Stimulated activated CD4-positive, alpha-beta T cell treated with anti-CD3 and anti-CD28 coated beads, TNF-alpha, amount 100 ng/mL, for 48 hours (primary cell): ENCODE results near the gene KLHL2.
"Not testable (repeated sequence)": the region's sequence is repeated elsewhere in the genome, so short reads cannot be mapped to it uniquely, and the experiment has no call there.

Experiments used
- DNase-seq, 3 donors: peaks; one replicate each; pipeline ENCODE4 v3.0.0-alpha.2; 2020; ENCODE audit warnings: low read depth in 3 of 3

Gene KLHL2

GRCh38 chr4:165201806-165202205 lies 5.6 kb upstream of the KLHL2 start:
- DNase-seq: no peak

DNA sequence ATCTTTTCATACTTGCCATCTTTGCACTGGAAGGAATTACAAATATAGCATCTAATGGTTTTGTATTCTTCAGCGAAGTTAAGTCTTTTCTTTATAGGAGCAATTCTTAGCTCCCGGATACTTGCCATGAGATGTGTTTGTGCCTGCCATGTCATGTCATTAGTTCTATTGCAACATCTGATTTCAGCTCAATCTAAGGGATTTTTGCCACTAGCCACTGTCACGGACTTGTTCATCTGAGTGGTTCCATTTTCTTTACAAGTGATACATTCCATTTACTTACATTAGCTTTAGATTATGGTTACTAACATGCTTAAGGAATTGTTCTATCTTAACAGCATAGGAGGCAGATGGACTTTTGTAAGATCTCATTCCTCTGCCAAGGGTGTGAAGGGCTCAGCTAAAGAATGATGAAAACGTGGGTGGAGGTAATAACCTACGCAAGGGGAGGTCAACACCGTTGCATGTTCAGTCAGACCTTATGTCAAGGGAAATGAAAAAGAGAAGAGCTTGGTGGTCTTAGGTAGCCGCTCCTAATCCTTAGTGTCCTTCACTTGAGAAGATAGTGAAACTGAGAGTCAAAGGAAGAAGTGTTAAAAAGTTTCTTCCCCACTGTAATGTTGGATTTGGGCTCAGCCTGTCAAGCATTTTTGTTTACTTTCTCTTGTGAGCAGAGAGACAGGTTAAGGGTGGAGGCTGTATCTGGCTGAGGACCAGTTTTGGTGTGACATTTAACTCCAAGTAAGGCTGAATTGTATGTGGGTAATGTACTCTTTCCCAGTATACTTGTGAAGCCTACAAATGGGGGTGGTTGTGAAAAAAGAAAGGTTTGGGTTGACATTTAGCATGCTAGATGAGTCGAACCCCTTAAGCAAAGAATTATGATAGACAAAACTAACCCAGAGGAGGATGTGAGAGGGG lies 3.6 kb upstream of the KLHL2 start:
- DNase-seq: no peak

GRCh38 chr4:165204462-165204830 lies 2.9 kb upstream of the KLHL2 start:
- DNase-seq: no peak

- DNase-seq: no peak
Observed at GRCh38 chr4:165207016-165207430, 338 bp upstream of the KLHL2 start.

GRCh38 chr4:165208221-165208652 lies 876 bp downstream of the KLHL2 start:
- DNase-seq: no peak

- DNase-seq: no peak
Observed at GRCh38 chr4:165208741-165209388, 1.5 kb downstream of the KLHL2 start.

DNA sequence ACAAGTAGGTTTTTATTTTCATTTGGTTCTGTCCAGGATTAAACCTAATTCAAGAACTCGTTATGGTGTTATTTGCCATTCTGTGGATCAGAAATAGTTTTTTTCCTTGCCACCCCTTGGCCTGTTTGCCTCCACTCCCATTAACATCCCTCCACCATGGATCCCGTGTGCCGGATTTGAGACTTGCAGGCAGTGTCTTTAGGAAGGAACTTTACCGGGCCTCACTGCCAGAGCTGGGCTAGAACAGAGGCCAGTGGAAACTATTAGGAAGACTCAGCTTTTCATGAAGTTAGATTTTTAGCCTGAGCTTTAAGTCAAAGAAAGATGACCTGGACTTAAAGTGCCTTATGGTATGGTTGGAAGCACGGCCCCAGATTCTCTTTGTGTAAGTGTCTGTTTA lies 2.4 kb downstream of the KLHL2 start:
- no peak for DNase-seq

DNA sequence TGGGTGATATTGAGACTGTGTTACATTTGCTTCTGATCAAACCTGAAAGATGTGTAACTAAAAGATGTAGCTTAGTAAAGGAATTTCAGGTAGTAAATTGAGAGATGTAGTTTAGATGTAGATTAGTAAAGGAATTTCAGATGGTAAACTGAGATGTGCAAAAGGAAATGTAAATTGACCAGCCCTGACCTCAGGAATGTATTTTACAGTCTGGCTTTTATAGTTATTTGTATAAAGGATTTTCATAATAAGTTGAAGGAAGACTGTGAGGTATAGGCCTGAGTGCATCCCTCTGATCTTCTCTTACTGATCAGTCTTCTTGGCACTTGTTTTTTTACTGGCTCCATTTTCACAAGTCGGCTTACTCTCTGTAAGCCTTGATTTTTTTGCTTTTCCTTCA lies 3.2 kb downstream of the KLHL2 start:
- DNase-seq: no peak

DNA sequence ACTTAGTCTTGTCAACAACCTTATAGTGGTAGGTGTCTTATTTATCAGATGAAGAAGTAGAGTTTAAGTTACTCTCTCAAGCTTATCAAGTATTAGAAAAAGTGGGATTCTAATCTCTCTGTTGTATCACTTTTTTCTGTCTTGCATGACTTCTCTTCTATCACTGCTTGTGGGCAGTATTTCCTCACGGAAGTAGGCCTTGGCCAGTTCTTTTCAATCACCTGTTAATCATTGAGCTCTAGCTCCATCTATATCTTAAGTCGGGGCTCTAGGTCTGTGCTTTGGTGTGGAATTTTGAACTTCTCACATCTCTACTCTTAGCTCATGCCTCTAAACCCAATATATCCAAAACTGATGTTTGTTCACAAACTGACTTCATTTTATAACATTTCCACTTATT lies 5.3 kb downstream of the KLHL2 start:
- not testable (repeated sequence) for DNase-seq

GRCh38 chr4:165213404-165213803 lies 6.0 kb downstream of the KLHL2 start:
- DNase-seq: not testable (repeated sequence)

DNA sequence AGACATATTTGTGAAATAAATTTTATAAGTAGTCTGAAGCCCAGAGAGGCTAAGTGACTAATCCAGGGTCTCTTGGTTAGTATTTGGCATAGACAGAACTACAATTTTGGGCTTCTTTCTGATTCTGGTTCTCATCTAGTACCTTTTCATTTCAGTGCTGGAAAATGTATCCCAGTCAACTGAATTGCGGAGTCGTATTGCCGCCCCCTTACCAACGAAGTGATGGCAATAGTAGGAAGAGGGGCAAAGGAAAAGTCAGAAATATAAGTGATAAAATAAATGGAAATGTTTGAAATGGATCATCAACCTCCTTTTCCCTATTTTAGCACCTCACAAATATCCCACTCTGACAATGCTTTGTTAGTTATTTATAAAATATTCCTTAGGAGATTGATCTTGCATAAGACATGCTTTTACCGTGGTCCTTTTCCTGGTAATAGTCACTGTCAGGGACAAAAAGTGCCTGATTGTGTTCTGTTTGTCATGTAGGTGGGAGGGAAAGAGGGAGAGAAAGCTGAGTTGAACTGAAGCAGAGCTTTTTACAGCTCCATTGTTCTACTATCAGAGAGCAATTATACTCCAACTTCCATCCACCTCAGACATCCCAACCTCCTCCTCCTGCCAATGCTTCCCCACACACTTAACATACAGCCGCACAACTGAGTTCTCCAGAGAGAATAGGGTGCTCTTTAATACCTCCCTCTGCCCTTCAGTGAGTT lies 6.8 kb downstream of the KLHL2 start:
- not testable (repeated sequence) for DNase-seq

DNA sequence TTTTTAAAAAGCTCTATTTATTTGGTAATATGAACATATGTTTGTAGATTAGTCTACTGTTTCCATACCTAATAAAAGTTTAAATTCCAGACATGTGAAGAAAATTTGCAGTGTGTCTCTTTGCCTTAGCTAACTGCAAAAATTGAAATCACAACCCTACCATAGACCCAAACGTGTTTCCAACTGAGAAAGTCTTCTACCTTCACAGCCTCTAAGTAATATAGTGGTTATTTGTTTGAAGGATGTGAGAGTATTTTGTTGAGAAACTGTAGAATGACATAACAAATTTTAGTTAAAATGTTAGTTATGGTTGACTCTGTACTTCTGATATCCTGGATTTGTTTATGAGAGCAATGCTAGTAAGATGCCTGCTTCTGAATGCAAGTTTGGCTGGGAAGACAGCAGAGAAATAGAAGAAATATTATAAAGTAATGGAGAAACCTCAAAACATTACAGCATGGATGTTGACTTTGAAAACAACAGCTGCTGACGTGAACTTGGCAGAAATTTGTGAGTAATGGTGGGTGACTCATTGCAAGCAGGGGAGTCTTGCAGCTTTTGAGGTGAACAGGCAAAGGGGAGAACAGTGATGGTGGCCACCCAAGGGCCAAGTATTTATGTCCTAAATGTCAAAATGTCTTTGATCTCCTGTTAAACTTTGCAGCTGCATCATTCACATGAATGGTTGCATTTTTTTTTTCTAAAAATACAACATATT lies 7.8 kb downstream of the KLHL2 start:
- DNase-seq: not testable (repeated sequence)

GRCh38 chr4:165215761-165216487 lies 8.6 kb downstream of the KLHL2 start:
- DNase-seq: not testable (repeated sequence)

DNA sequence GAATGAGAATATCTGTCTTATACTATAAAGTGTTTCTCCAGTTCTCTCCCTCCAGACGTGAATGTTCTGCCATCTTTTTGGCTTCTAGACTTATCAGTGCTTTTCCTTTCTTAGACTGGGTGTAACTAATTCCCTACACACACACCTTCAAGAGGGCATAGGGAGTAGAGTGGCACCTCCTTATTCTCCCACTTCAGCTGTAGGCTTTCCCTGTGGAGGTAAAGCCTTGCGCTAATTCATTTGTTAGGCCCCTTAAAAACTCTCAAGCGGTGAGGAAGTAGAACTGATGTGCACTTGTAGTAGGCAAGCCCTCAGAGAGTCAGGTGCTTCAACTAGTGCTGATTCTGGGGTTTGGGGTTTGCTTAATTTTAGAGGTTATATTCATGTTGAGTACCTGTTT lies 10.0 kb downstream of the KLHL2 start:
- DNase-seq: no peak

DNA sequence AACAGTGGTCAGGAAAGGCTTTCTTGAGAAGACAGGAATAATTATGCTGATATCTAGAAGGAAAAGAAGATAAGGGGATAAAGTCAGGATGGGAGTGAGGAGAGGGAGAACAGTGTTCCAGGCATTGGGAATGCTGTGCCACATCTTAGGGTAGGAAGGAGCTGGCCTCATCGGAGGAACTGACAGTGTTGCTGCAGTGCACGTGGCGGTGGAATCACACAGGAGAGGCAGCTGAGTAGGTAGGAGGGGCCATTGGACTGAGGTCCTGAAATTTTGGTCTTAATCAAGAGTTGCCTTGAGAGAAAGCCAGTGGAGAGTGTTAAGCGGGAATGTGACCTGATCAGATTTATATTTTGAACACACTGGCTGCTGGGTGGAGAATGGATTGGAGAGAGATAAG lies 13.9 kb downstream of the KLHL2 start:
- not testable (repeated sequence) for DNase-seq

GRCh38 chr4:165221993-165222650 lies 14.8 kb downstream of the KLHL2 start:
- not testable (repeated sequence) for DNase-seq

- no peak for DNase-seq
Observed at GRCh38 chr4:165222651-165222994, 15.3 kb downstream of the KLHL2 start.

DNA sequence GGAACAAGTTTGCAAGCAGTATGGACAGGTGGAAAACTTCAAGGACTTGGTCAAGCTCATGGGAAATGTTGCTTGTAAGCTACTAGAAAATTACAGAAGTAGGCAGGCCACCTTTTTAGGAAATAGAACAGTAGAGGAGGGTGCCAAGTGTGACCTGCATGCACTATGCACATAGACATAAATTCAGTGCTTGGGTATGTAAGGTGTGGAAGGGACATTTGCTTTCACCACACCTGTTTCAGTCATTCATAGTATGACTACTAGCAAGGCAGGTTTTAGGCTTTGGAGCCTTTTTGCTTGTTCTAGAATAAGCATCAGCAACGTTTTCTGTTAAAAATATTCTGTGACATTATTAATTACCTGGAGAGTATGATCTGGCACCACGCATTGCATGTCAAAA lies 20.0 kb downstream of the KLHL2 start:
- not testable (repeated sequence) for DNase-seq

DNA sequence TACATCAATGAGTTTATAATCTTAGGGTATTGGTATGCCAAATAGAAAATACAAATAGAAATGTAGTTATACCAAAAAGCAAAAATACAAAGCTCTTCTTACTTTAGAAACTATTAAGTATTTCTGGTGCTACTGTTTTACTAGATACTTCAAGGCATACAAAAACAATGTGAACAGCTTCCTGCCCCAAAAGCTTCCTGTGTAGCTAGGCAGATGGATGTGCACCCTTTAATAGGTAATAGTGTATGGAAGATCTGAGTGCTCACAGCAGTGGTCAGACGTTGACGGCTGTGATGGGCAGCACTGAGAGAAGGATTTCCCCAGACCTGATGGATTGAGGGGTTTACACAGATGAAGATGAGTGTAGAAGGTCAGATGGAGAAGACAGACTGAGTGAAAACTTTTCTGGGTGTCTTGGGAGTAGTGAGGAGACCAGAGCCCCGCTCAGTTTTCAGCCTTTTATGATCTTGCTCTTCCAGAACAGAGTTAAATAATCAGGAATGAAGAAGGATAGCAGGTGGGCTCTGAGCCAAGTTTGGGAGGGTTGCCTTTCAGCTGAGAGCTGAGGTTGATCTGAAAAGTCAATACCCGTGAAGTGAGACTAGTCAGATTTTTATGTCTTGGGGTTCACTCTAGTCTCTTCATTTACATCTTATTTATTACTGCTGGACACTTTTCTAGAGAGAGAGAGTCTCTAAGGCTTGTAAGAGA lies 22.3 kb downstream of the KLHL2 start:
- DNase-seq: not testable (repeated sequence)
